GM18511 (cell line): Measurements from ENCODE around the gene TXN2.
"Not testable (repeated sequence)": the region's sequence is repeated elsewhere in the genome, so short reads cannot be mapped to it uniquely, and the experiment has no call there.

Experiments
- ATAC-seq: cut with Tn5 transposase; IDR thresholded peaks from one replicate; pipeline ENCODE4 v1.9.1; 2021; ENCODE audit warnings: mild to moderate bottlenecking, moderate library complexity; ENCODE audit not compliant: unreplicated experiment

Gene TXN2

DNA sequence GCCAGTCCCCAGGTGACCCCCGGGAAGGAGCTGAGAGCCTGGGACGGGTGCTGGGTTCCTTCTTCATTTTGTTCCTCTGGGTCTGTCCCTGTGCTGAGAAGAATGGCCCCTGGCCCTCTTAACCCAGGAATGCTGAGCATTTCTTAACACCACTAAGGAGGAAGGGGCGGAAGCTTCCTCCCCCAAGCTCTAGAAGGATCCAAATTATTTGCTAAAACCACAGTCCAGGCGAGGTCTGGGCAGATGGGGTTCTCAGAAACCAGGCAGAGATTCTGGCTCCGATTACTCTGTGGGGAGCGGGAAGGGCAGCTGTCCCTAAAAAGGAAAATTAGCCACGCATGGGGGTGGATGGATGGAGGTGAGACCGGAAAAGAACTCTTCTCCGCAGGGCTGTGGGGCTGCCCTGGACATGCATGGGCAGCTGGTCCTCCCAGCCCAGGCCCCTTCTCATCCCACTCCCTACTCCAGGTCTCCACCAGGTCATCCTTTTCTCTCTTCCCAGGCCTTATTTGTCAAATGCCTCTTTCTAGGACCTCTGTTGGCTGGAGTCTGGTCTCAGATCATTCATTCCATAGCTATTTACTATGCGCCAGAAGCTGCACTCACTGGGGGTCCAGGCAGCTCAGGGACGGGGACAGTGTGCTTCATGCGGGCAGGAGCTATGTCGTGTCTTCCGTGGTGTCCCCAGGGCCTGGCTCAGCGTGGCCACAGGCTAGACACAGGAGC, 48.7 kb downstream of the TXN2 start:
- ATAC-seq, result no peak

DNA sequence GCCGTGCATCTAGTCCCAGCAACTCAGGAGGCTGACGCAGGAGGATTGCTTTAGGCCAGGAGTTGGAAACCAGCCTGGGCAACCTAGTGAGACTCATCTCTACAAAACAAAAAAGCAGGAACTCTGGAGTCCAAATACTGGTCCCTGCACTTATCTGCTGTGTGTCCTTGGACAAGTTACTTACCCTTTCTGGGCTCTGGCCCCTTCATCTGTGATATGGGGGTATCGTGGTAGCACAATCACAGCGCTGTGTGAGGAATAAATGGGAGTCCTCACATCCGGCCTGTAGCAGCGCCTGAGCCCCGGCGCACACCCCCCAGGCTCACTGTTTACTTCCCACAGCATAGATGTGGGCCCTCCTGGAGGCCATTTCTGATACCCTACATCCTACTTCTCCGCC, 49.5 kb downstream of the TXN2 start:
- no peak for ATAC-seq

DNA sequence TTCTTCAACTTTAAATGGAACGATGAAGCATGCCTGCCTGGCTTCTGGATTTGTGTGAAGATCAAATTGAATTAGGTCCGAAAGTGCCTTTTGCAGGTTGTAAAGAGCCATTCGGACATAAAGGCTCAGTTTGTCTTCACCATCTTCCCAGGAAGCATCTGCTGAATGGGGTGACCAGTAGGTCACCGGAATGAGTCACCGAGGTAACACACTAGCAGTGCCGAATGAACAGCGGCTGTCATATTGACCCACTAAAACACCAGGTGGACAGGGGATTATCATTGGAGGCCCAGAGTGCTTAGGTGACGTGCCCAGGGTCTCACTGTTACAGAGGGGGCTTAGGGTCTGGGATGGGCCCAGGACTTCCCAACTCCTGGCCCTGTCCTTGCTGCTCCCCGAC, 50.6 kb downstream of the TXN2 start:
- no peak for ATAC-seq

DNA sequence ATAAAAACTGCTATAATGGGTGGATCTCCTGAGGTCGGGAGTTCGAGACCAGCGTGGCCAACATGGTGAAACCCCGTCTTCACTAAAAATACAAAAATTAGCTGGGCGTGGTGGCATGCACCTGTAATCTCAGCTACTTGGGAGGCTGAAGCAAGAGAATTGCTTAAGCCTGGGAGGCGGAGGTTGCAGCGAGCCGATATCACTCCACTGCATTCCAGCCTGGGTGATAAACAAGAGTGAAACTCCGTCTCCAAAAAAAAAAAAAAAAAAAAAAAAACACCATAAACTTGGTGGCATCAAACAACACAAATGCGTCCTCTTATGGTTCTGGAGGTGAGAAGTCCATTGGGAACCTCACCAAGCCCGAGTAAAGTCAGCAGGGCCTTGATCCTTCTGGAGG, 53.5 kb downstream of the TXN2 start:
- not testable (repeated sequence) for ATAC-seq

DNA sequence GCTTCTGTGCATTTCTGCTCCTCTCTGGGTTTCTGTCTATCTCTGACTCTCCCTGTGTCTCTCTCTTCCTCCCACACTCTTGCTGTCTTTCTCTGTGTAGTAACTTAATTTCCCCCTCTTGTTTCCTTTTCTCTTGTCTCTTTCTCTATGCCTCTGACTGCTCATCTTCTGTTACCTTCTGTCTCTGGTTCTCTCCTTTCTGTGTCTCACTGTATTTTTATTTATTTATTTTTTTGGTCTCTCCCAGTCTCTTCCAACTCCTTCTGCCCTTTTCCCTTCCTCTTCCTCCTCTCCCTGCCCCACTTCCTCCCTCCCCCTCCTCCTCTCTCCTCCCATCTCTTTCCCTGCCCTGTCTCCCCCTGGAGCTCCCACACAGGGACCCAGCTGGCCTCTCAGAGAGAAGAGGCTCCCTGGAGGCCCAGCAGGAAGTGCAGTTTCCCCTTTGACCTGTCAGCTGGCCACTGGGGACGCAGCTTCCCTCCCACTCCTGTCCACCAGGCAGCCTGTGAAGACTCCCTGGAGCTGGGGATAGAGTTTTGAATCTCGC, 55.4 kb downstream of the TXN2 start:
- ATAC-seq, result no peak

DNA sequence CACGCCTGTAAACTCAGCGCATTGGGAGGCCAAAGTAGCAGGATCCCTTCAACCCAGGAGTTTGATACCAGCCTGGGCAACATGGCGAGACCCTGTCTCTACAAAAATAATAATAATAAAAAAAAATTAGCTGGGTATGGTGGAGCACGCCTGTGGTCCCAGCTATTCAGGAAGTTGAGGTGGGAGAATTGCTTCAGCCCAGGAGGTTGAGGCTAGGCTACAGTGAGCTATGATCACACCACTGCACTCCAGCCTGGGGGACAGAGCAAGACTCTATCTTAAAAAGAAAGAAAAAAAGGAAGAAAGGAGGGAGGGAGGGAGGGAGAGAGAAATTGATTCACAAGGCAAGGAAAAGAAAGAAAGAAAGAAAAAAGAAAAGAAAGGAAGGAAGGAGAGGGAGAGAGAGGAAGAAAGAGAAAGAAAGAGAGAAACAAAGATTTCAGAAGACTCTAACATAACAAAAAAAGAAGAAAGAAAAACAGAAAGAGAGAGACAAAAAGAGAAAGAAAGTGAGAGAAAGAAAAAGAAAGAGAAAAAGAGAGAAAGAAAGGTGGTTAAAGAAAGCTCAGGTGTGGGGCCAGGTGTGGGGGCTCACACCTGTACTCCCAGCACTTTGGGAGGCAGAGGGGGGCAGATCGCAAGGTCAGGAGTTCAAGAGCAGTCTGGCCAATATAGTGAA, 56.4 kb downstream of the TXN2 start:
- ATAC-seq, result no peak

DNA sequence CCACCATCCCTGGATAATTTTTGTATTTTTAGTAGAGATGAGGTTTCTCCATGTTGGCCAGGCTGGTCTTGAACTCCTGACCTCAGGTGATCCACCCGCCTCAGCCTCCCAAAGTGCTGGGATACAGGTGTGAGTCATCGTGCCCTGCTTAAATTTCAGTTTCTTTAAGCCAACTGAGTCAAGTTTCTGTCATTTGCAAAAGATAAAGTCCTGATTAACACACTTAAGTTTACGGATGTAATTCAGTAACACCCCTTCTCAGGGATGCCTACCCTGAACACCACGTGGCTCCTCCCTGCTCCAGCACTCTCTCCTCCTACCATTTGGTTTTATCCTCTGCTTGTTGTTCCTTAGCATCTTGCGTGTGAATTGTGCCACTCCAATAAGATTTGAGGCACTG, 57.0 kb downstream of the TXN2 start:
- not testable (repeated sequence) for ATAC-seq

DNA sequence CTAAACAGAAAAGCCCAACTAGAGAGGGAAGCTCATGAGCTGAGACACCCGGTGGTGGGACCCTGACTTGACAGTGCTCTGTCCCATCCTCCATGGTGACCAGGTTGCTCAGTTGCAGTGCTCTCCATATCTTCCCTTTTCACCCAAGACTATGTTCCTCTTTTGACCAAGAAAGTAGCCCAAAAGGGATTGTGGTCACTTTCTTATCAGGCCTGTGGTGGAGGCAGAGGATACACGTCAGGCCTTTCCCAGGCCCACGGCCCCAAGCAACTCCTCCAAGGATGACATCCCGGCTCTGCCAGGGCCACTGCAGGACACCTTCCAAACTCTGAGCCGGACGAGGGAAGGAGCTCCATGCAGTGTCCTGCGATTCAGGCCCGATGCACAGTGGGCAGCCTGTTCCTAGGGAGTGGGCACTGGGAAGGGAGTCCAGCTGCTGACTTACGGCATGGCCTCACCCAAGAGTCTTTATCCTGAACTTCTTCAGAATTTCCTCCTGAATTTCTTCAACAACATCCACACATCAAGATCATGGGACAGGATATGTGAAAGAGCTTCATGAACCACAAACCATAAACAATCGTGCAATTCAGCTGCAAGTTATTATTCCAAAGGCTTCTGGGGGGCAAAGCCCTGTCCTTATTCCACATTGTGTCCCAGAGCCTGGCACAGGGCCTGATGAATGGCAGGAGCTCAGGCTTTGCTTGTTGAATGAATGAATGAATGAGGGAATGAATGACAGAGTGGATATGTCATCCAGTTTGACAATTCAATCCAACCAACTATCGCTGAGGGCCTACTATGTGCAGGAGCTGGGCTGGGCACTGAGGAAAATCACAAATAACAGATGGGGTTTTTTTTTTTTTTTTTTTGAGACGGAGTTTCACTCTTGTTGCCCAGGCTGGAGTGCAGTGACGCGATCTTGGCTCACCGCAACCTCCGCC, 57.7 kb downstream of the TXN2 start:
- no peak for ATAC-seq

DNA sequence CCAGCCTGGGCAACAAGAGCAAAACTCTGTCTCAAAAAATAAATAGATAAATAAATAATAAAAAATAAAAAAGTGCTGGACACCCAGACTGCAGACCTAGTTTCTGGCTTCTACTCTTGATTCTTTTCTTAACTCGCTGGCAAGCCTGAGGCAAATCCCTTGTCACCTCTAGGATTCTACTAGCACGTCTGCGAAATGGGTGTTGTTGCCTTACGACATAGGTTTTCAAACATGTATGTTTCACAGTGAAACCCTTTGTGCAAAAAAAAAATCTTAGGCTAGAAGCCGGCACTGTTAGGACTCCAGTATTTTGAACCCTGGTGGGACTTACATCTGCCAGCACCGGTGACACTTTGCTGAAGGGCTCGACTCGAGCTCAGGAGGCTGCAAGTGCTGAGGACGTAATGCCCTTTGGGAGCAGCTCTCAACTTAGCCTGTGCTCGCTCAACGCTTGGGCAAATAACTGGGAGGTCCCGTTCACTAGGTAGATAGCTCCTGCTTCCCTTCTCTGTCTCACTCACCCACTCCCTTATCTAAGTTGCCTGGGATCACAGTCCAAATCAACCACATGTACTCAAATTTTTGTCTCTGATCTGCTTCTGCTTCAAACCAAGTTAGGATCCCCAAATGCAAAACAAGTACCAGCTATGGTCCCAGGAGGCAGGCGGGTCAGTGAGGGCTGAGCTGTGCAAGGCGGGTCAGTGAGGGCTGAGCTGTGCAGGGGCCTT, 59.0 kb downstream of the TXN2 start:
- ATAC-seq, result no peak

DNA sequence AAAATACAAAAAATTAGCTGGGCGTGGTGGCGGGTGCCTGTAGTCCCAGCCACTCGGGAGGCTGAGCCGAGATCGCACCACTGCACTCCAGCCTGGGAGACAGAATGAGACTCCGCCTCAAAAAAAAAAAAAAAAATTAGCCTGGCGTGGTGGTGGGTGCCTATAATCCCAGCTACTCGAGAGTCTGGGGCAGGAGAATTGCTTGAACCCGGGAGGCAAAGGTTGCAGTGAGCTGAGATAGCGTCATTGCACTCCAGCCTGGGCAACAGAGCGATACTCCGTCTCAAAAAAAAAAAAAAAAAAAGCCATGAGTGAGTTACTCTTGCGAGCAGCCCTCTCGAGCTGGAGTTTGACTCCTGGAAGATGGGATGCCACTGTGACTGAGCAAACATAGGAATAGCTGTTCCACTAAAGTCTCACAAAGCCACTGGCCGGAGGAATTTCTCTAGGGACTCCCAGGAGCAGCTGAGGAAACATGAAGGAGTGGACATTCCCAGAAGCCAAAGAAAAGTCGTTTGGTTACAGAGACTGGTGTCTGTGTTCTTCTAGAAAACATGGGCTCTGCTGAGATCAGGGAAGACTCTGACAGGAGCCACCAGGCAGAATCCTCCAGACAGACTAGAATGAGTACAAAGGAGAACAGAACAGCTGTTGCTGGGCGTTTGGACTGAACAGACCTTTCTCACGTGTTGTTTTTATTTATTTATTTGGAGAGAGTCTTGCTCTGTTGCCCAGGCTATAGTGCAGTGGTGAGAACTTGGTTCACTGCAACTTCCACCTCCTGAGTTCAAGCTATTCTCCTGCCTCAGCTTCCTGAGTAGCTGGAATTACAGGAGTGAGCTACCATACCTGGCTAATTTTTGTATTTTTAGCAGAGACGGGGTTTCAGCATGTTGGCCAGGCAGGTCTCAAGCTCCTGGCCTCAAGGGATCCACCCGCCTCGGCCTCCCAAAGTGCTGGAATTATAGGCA, 61.2 kb downstream of the TXN2 start:
- ATAC-seq, result no peak

DNA sequence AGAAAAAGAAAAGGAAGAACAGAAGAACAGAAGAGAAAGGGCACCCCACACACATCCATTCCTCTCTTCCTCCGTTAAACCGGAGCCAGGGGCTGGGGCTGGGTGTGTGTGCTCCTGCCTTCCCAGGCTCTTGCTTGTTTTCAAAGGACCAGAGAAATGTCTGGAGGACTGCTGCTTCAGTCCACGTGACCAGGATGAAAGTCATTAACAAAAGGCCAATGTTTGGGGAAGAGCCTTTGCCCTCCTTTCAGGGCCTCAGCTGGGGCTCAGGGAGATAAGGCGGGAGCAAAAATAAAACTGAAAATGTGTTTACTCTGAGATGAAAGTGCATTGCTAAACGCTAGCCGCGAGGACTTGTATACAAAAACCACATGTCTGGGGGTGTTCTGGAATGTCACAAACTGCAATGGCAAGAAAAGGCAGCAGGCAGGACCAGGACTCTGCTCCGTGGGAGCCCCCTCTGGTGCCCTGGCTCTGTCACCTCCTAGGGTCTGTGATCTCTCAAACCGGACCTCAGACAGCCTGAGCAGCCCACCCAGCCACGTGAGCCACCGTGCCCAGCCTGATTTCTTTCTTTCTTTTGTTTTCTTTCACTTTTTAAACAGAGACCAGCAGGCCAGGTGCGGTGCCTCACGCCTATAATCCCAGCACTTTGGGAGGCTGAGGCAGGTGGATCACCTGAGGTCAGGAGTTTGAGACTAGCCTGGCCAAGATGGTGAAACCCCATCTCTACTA, 62.1 kb downstream of the TXN2 start:
- no peak for ATAC-seq

DNA sequence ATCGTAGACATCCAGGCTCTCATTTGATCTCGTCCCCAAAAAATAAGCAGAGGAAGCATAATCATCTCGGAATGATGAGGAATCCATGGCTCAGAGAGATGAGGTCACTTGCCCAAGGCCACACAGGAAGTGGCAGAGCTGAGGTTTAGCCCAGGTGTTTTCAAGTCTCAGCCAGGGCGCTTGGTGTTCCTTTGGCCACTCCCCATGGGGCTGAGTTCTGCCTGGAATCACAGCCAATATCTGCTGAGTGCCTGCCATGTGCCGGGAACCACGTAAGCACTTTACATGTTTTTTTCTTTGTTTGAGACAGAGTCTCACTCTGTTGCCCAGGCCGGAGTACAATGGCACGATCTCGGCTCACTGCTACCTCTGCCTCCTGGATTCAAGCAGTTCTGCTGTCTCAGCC, 64.2 kb downstream of the TXN2 start:
- ATAC-seq, result no peak
